GM15510 (cell line): ENCODE measurements around the gene GPR26.

Experiments used
- POLR2A ChIP-seq: IDR thresholded peaks from 3 replicates; pipeline ENCODE4 v1.6.1; 2011; ENCODE audit warnings: borderline replicate concordance; ENCODE audit not compliant: insufficient read length; ENCODE audit errors: extremely low read depth

The GPR26 gene

GRCh38 chr10:123640016-123640535 lies 26.1 kb upstream of the GPR26 start:
- no peak for TF ChIP-seq POLR2A

- TF ChIP-seq POLR2A = no peak
Measured at GRCh38 chr10:123642293-123642692, 23.9 kb upstream of the GPR26 start.

GRCh38 chr10:123642697-123643096 lies 23.5 kb upstream of the GPR26 start:
- no peak for TF ChIP-seq POLR2A

GRCh38 chr10:123643315-123643714 lies 22.8 kb upstream of the GPR26 start:
- TF ChIP-seq POLR2A = no peak

- TF ChIP-seq POLR2A = no peak
Measured at GRCh38 chr10:123645016-123645415, 21.1 kb upstream of the GPR26 start.

- TF ChIP-seq POLR2A = no peak
Measured at GRCh38 chr10:123645615-123646014, 20.5 kb upstream of the GPR26 start.

- no peak for TF ChIP-seq POLR2A
Measured at GRCh38 chr10:123648595-123648994, 17.6 kb upstream of the GPR26 start.

GRCh38 chr10:123649676-123650075 lies 16.5 kb upstream of the GPR26 start:
- no peak for TF ChIP-seq POLR2A

GRCh38 chr10:123651421-123652047 lies 14.6 kb upstream of the GPR26 start:
- no peak for TF ChIP-seq POLR2A

GRCh38 chr10:123655751-123656150 lies 10.4 kb upstream of the GPR26 start:
- TF ChIP-seq POLR2A = no peak

GRCh38 chr10:123663522-123663921 lies 2.6 kb upstream of the GPR26 start:
- no peak for TF ChIP-seq POLR2A

GRCh38 chr10:123665491-123666286 lies 466 bp upstream of the GPR26 start:
- TF ChIP-seq POLR2A = no peak

GRCh38 chr10:123669886-123670285 lies 3.7 kb downstream of the GPR26 start:
- TF ChIP-seq POLR2A = no peak

- no peak for TF ChIP-seq POLR2A
Measured at GRCh38 chr10:123673198-123673597, 7.0 kb downstream of the GPR26 start.

- no peak for TF ChIP-seq POLR2A
Measured at GRCh38 chr10:123674741-123675140, 8.6 kb downstream of the GPR26 start.

- no peak for TF ChIP-seq POLR2A
Measured at GRCh38 chr10:123675811-123676210, 9.7 kb downstream of the GPR26 start.
